SU-DHL-6 (cell line): ENCODE measurements around the gene PEAK3.
"Not testable (repeated sequence)": the region's sequence is repeated elsewhere in the genome, so short reads cannot be mapped to it uniquely, and the experiment has no call there.

Experiments
- H2AFZ ChIP-seq: fragments of 200-600 bp; sonication (generic); 2 replicates; pipeline ENCODE4 v1.6.1; 2014; ENCODE audit warnings: low read depth, mild to moderate bottlenecking, moderate library complexity, mixed read lengths, antibody characterized with exemption, low read length; ENCODE audit not compliant: severe bottlenecking
- H3F3A ChIP-seq: fragments of 200-600 bp; shearing (Covaris generic); 2 replicates; pipeline ENCODE4 v1.6.0; 2016; ENCODE audit warnings: antibody characterized with exemption, mild to moderate bottlenecking; ENCODE audit not compliant: insufficient read depth
- H3K27ac ChIP-seq: fragments of 200-600 bp; sonication (generic); 2 replicates; pipeline ENCODE4 v1.5.1; 2016; ENCODE audit warnings: low read depth, mild to moderate bottlenecking, low read length, moderate library complexity, mixed read lengths
- H3K27me3 ChIP-seq: fragments of 200-600 bp; sonication (generic), shearing (Covaris generic); 2 replicates; pipeline ENCODE4 v1.6.0; 2014; ENCODE audit warnings: mild to moderate bottlenecking, low read length
- H3K36me3 ChIP-seq: fragments of 200-600 bp; sonication (generic); 2 replicates; pipeline ENCODE4 v1.6.1; 2014; ENCODE audit warnings: mild to moderate bottlenecking, low read length, mixed read lengths
- H3K4me2 ChIP-seq: fragments of 300-600, 200-600 bp; shearing (Covaris generic), sonication (generic); 2 replicates; pipeline ENCODE4 v1.6.0; 2014; ENCODE audit warnings: low read length, low read depth, mild to moderate bottlenecking; ENCODE audit not compliant: poor library complexity, severe bottlenecking
- H3K4me3 ChIP-seq: fragments of 200-600 bp; sonication (generic); 2 replicates; pipeline ENCODE4 v1.5.1; 2014; ENCODE audit warnings: antibody characterized with exemption, low read length, mild to moderate bottlenecking, mixed read lengths; ENCODE audit not compliant: insufficient read depth, poor library complexity, severe bottlenecking
- H3K79me2 ChIP-seq: fragments of 200-600 bp; sonication (generic); 2 replicates; pipeline ENCODE4 v1.6.1; 2014; ENCODE audit warnings: mild to moderate bottlenecking, low read length, moderate library complexity; ENCODE audit not compliant: insufficient read depth
- H3K9ac ChIP-seq: fragments of 200-600 bp; sonication (generic); 2 replicates; pipeline ENCODE4 v1.7.0; 2014; ENCODE audit warnings: mild to moderate bottlenecking, low read length
- H3K9me2 ChIP-seq: fragments of 200-600 bp; sonication (generic); replicated peaks from 2 replicates; pipeline ENCODE4 v1.6.1; 2014; ENCODE audit warnings: low read length; ENCODE audit not compliant: insufficient read depth
- H3K9me3 ChIP-seq: fragments of 200-600 bp; sonication (generic); 2 replicates; pipeline ENCODE4 v1.6.1; 2014; ENCODE audit warnings: low read length, mixed read lengths; ENCODE audit not compliant: insufficient read depth
- H4K20me1 ChIP-seq: fragments of 200-600 bp; sonication (generic); 2 replicates; pipeline ENCODE4 v1.6.1; 2014; ENCODE audit warnings: low read depth, mild to moderate bottlenecking, antibody characterized with exemption, low read length, moderate library complexity, mixed read lengths
- CTCF ChIP-seq: fragments of 200-600 bp; sonication (generic); IDR thresholded peaks from one replicate; pipeline ENCODE4 v1.5.1; 2017; ENCODE audit warnings: antibody characterized with exemption, mild to moderate bottlenecking, low read length, moderate library complexity; ENCODE audit not compliant: insufficient read depth, poor library complexity, severe bottlenecking
- EZH2phosphoT487 ChIP-seq: fragments of 200-600 bp; sonication (generic), shearing (Covaris generic); conservative IDR thresholded peaks from 2 replicates; pipeline ENCODE4 v1.6.1; 2018; ENCODE audit warnings: mild to moderate bottlenecking, antibody characterized with exemption, low read length, moderate library complexity, mixed read lengths

The PEAK3 gene

GRCh38 chr19:2282862-2283237, 875 bp upstream of the PEAK3 start:
- Histone ChIP-seq H3K79me2 (no peaks in the 10 kb centered on the region), H3K4me2 (no peak overlapping the region), H2AFZ (no peak overlapping the region), H3K27me3 (no peaks in the 10 kb centered on the region), H3K4me3 (no peak overlapping the region), H3K9ac (no peak overlapping the region), H3K27ac (no peak overlapping the region), H4K20me1 (no peaks in the 10 kb centered on the region), H3K9me2 (no peaks in the 10 kb centered on the region), H3K36me3 (no peaks in the 10 kb centered on the region), H3K9me3 (no peaks in the 10 kb centered on the region), H3F3A (0 out of 2 replicates have a peak, but pooled peaks cover 3% of the 10 kb centered on the region)
- TF ChIP-seq CTCF, result no peak
- no peak for TF ChIP-seq EZH2phosphoT487

- H3K9me3 ChIP-seq, H3F3A ChIP-seq, H3K9ac ChIP-seq, H3K27ac ChIP-seq, H3K4me2 ChIP-seq, H3K36me3 ChIP-seq, H2AFZ ChIP-seq, H3K27me3 ChIP-seq, H3K9me2 ChIP-seq, H3K4me3 ChIP-seq, H3K79me2 ChIP-seq, H4K20me1 ChIP-seq: not testable (repeated sequence)
These were observed 512 bp downstream of the PEAK3 start for GRCh38 chr19:2281265-2282061.

GRCh38 chr19:2280633-2281264, 1.2 kb downstream of the PEAK3 start:
- H3K9me2 ChIP-seq, result no peaks in the 10 kb centered on the region
- no peaks in the 10 kb centered on the region for H3K36me3 ChIP-seq
- no peaks in the 10 kb centered on the region for H3K9me3 ChIP-seq
- H3K4me2 ChIP-seq, result no peak overlapping the region
- H3K4me3 ChIP-seq, result no peak overlapping the region
- H3K27ac ChIP-seq, result no peak overlapping the region
- peaks cover 4% of the 10 kb centered on the region; the same call in 1 of the 2 replicates for H3F3A ChIP-seq
- TF ChIP-seq CTCF (no peak), EZH2phosphoT487 (no peak)
- no peak overlapping the region for H3K9ac ChIP-seq
- H2AFZ ChIP-seq, result no peak overlapping the region
- no peaks in the 10 kb centered on the region for H3K79me2 ChIP-seq
- no peaks in the 10 kb centered on the region for H3K27me3 ChIP-seq
- H4K20me1 ChIP-seq, result no peaks in the 10 kb centered on the region
